Central memory CD4-positive, alpha-beta T cell (primary cell): ENCODE measurements around the gene DAPK1.

Experiments used
- DNase-seq: peaks from one replicate; pipeline ENCODE4 v3.0.0; 2022

Gene DAPK1

GRCh38 chr9:87751423-87751822 is 253.8 kb downstream of the DAPK1 start:
- DNase-seq, result no peak

GRCh38 chr9:87751868-87752267 is 254.2 kb downstream of the DAPK1 start:
- no peak for DNase-seq

DNA sequence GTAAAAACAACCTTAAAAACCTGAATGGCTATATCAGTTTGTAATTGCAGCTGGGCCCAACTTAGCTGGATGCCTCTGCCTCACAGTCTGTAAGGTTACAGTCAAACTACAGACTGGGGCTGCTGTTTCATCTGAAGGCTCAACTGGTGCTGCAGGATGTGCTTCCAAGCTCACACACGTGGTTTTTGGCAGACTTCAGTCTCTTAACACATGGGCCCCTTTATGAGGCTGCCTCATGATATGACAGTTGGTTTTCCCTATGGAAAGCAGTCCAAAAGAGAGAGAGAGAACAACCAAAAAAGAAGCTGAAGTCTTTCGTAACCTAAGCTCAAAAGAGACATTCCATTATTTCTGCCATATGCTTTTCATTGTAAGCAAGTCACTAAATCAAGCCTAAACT is 255.6 kb downstream of the DAPK1 start:
- DNase-seq, result no peak
